ENCODE data around the gene HBP1. TPM values are rescaled to one million over a fixed set of nuclear protein-coding genes. Genes with fewer than 3 reads are reported as not detected.

HBP1 gene
- total and polyA plus RNA-seq, 2 of the 8 experiments (the other 6 are each of a cell fraction or from before 2014, with no cell fraction given): 28.9 to 29.2 TPM

GRCh38 chr7:107196834-107197610 is 28.2 kb downstream of the HBP1 start (continued):
- no peak for TF ChIP-seq ATF2 (IDR thresholded peaks at IDR 0.05; ENCODE audit: low read length)
- TF ChIP-seq E2F6 (IDR thresholded peaks at IDR 0.05): no peak
- no peak for TF ChIP-seq CTCF (IDR thresholded peaks at IDR 0.05; ENCODE audit: control extremely low read depth in 1 of 3, insufficient read depth in 1 of 3, low read depth in 1 of 3, low read length in 3 of 3)
- TF ChIP-seq CTBP2 (IDR thresholded peaks at IDR 0.05; ENCODE audit: borderline replicate concordance, insufficient read depth, insufficient read length, low read length): no peak
- TF ChIP-seq CBX5 (IDR thresholded peaks at IDR 0.05; ENCODE audit: low read depth, low read length): no peak

All from H1 (cell line).